Brain pericyte (primary cell): ENCODE results near the gene CRY2.

Source experiments
- DNase-seq: peaks from one replicate; pipeline ENCODE4 v3.0.0-alpha.2; 2012; ENCODE audit warnings: low read depth, low spot score

CRY2 gene

GRCh38 chr11:45930951-45931570, 83.8 kb downstream of the CRY2 start:
- no peak for DNase-seq

DNA sequence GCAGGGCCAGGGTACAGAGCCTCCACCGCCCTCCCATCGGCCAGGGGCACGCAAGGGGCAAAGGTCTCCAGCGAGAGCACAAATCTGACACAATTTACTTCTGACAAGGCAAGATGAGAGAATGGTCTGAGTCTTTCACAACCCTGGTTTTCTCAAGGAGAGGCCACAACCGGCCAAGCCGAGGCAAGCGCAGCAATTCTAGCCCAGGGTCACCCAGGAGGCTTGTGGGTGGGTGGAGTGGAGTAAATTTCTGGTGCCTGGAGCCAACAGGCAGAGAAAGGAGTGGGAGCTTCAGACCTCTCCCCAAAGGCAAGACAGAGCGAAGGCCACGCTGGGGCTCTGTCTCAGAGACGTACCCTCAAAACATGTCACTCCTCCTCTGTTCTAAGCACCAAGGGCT, 84.5 kb downstream of the CRY2 start:
- DNase-seq = no peak

GRCh38 chr11:45932217-45932616, 84.9 kb downstream of the CRY2 start:
- DNase-seq = no peak
